H9 (cell line): ENCODE measurements around the gene SCAF4. TPM values are rescaled to one million over a fixed set of nuclear protein-coding genes. Genes with fewer than 3 reads are reported as not detected.

Experiments
- DNase-seq: peaks from one replicate; pipeline ENCODE4 v3.0.0-alpha.2; 2017
- H2AFZ ChIP-seq: one replicate; pipeline ENCODE4 v1.6.1; 2013; ENCODE audit warnings: mild to moderate bottlenecking, low read length, control low read depth, moderate library complexity
- H2AK5ac ChIP-seq: 2 replicates; pipeline ENCODE4 v1.6.1; 2013; ENCODE audit warnings: low read length, control low read depth, mixed read lengths; ENCODE audit not compliant: insufficient read length
- H2BK120ac ChIP-seq: one replicate; pipeline ENCODE4 v1.6.1; 2013; ENCODE audit warnings: low read depth, mild to moderate bottlenecking, low read length, control low read depth, inconsistent platforms; ENCODE audit not compliant: poor library complexity, severe bottlenecking
- H2BK12ac ChIP-seq: 2 replicates; pipeline ENCODE4 v1.6.1; 2013; ENCODE audit warnings: low read length, control low read depth, mixed read lengths, low read depth; ENCODE audit not compliant: insufficient read length
- H2BK15ac ChIP-seq: 2 replicates; pipeline ENCODE4 v1.6.1; 2013; ENCODE audit warnings: low read depth, low read length, control low read depth
- H2BK20ac ChIP-seq: one replicate; pipeline ENCODE4 v1.6.1; 2013; ENCODE audit warnings: low read depth, mild to moderate bottlenecking, low read length, control low read depth, inconsistent platforms; ENCODE audit not compliant: poor library complexity, severe bottlenecking
- H2BK5ac ChIP-seq: 2 replicates; pipeline ENCODE4 v1.6.1; 2013; ENCODE audit warnings: low read length, control low read depth, mixed read lengths; ENCODE audit not compliant: insufficient read length
- H3K14ac ChIP-seq: 2 replicates; pipeline ENCODE4 v1.6.1; 2013; ENCODE audit warnings: low read length, control low read depth; ENCODE audit not compliant: insufficient read depth
- H3K18ac ChIP-seq: 2 replicates; pipeline ENCODE4 v1.6.1; 2013; ENCODE audit warnings: low read depth, mild to moderate bottlenecking, mixed read lengths, low read length, control low read depth; ENCODE audit not compliant: insufficient read length
- H3K23ac ChIP-seq: 2 replicates; pipeline ENCODE4 v1.6.1; 2013; ENCODE audit warnings: low read length, control low read depth, mixed read lengths, low read depth; ENCODE audit not compliant: insufficient read length
- H3K23me2 ChIP-seq: 2 replicates; pipeline ENCODE4 v1.6.1; 2013; ENCODE audit warnings: low read depth, mild to moderate bottlenecking, mixed read lengths, low read length, control low read depth; ENCODE audit not compliant: insufficient read length, poor library complexity, severe bottlenecking
- H3K27ac ChIP-seq: 2 replicates; pipeline ENCODE4 v1.5.1; 2013; ENCODE audit warnings: low read length, control low read depth, mixed read lengths, low read depth; ENCODE audit not compliant: insufficient read length
- H3K27me3 ChIP-seq: 2 replicates; pipeline ENCODE4 v1.6.1; 2013; ENCODE audit warnings: low read length, control low read depth, inconsistent platforms; ENCODE audit not compliant: insufficient read depth
- H3K4ac ChIP-seq: 2 replicates; pipeline ENCODE4 v1.6.1; 2013; ENCODE audit warnings: low read depth, mild to moderate bottlenecking, control low read depth, inconsistent platforms, low read length, moderate library complexity
- H3K4me1 ChIP-seq: 2 replicates; pipeline ENCODE4 v1.6.1; 2013; ENCODE audit warnings: low read length, control low read depth, inconsistent platforms; ENCODE audit not compliant: insufficient read depth
- H3K4me2 ChIP-seq: 2 replicates; pipeline ENCODE4 v1.6.1; 2013; ENCODE audit warnings: low read length, control low read depth, mixed read lengths; ENCODE audit not compliant: insufficient read length, insufficient read depth
- H3K56ac ChIP-seq: 2 replicates; pipeline ENCODE4 v1.6.1; 2013; ENCODE audit warnings: low read depth, mild to moderate bottlenecking, mixed read lengths, low read length, control low read depth; ENCODE audit not compliant: insufficient read length
- H3K79me1 ChIP-seq: 2 replicates; pipeline ENCODE4 v1.6.1; 2013; ENCODE audit warnings: low read depth, mild to moderate bottlenecking, moderate library complexity, low read length, control low read depth, inconsistent platforms; ENCODE audit not compliant: insufficient read depth, poor library complexity, severe bottlenecking
- H3K79me2 ChIP-seq: 2 replicates; pipeline ENCODE4 v1.6.1; 2013; ENCODE audit warnings: low read length, control low read depth, inconsistent platforms; ENCODE audit not compliant: insufficient read depth
- H3K9ac ChIP-seq: 2 replicates; pipeline ENCODE4 v1.6.1; 2013; ENCODE audit warnings: low read length, control low read depth, mixed read lengths; ENCODE audit not compliant: insufficient read length; ENCODE audit errors: extremely low read depth
- H3K9me3 ChIP-seq: one replicate; pipeline ENCODE4 v1.6.1; 2013; ENCODE audit warnings: low read depth, low read length, inconsistent platforms; ENCODE audit not compliant: control insufficient read depth
- H3T11ph ChIP-seq: one replicate; pipeline ENCODE4 v1.6.1; 2013; ENCODE audit warnings: mild to moderate bottlenecking, low read length, control low read depth, inconsistent platforms
- H4K20me1 ChIP-seq: one replicate; pipeline ENCODE4 v1.6.1; 2013; ENCODE audit not compliant: control insufficient read depth, insufficient read length, insufficient read depth
- H4K5ac ChIP-seq: 2 replicates; pipeline ENCODE4 v1.6.1; 2013; ENCODE audit warnings: low read depth, mild to moderate bottlenecking, mixed read lengths, low read length, control low read depth; ENCODE audit not compliant: insufficient read length
- H4K8ac ChIP-seq: replicated peaks from 2 replicates; pipeline ENCODE4 v1.6.1; 2013; ENCODE audit warnings: low read length, control low read depth, mixed read lengths, low read depth; ENCODE audit not compliant: insufficient read length
- H4K91ac ChIP-seq: 2 replicates; pipeline ENCODE4 v1.6.1; 2013; ENCODE audit warnings: low read depth, mild to moderate bottlenecking, moderate library complexity, mixed read lengths, low read length, control low read depth; ENCODE audit not compliant: insufficient read length
- H3K27ac Mint-ChIP-seq, 3 experiments: 2 replicates in 2 of 3; 3 replicates in 1 of 3; pipeline ENCODE4 v1.8.0; 2020 to 2021; ENCODE audit warnings: mixed read lengths in 3 of 3, mild to moderate bottlenecking in 1 of 3, moderate library complexity in 1 of 3
- H3K27me3 Mint-ChIP-seq: 2 replicates; pipeline ENCODE4 v1.8.0; 2021; ENCODE audit warnings: low read depth, mild to moderate bottlenecking, moderate library complexity, mixed read lengths
- H3K36me3 Mint-ChIP-seq, 3 experiments: 2 replicates in 2 of 3; 3 replicates in 1 of 3; pipeline ENCODE4 v1.8.0; 2020 to 2021; ENCODE audit warnings: low read depth in 3 of 3, mixed read lengths in 3 of 3; ENCODE audit not compliant: insufficient read depth in 1 of 3
- H3K4me1 Mint-ChIP-seq, 2 experiments: 2 replicates each; pipeline ENCODE4 v1.8.0; 2020; ENCODE audit warnings: mixed read lengths in 2 of 2
- H3K4me3 Mint-ChIP-seq, 2 experiments: 2 replicates in 1 of 2; 3 replicates in 1 of 2; pipeline ENCODE4 v1.8.0; 2020 to 2021; ENCODE audit warnings: mild to moderate bottlenecking in 2 of 2, mixed read lengths in 2 of 2, moderate library complexity in 1 of 2
- H3K9me3 Mint-ChIP-seq, 2 experiments: 2 replicates in 1 of 2; 3 replicates in 1 of 2; pipeline ENCODE4 v1.8.0; 2020; ENCODE audit warnings: mild to moderate bottlenecking in 2 of 2, mixed read lengths in 2 of 2, moderate library complexity in 1 of 2
- CTCF ChIP-seq: fragments of 200-600 bp; sonication (generic); conservative IDR thresholded peaks from 3 replicates; pipeline ENCODE4 v1.8.0; 2021; ENCODE audit warnings: antibody characterized with exemption, mild to moderate bottlenecking
- WGBS: extraction: QIAGEN DNeasy Blood & Tissue Kit; methylation state at CpG from one replicate; pipeline ENCODE4 v1.1.7; 2013; ENCODE audit warnings: missing lambda C conversion rate, low lambda C conversion rate, mixed read lengths; ENCODE audit not compliant: insufficient read length; ENCODE audit errors: extremely low coverage; 5-methylcytosine and 5-hydroxymethylcytosine counted together
- total RNA-seq: library from RNA; stranded (reverse); gene quantifications from 2 replicates; pipeline ENCODE4 v1.2.1, GENCODE V29; 2021

The SCAF4 gene
- total RNA-seq, 1 experiment from 2014 or later = 76.8 TPM

GRCh38 chr21:31724552-31724951, 7.4 kb downstream of the SCAF4 start:
- Histone ChIP-seq H3K79me2 (peaks cover 76% of the 10 kb centered on the region), H3K4me2 (no peak overlapping the region), H4K91ac (no peak overlapping the region), H4K8ac (no peak overlapping the region), H2AK5ac (no peak overlapping the region), H2BK120ac (no peak overlapping the region), H3K27me3 (no peaks in the 10 kb centered on the region), H3K23ac (no peak overlapping the region), H3K14ac (no peak overlapping the region), H3K18ac (no peak overlapping the region), H3K79me1 (peaks cover 2% of the 10 kb centered on the region), H2BK5ac (no peak overlapping the region), H4K20me1 (no peaks in the 10 kb centered on the region), H2AFZ (no peak overlapping the region), H3K9ac (no peak overlapping the region), H2BK12ac (no peak overlapping the region), H2BK15ac (no peak overlapping the region), H3K4me1 (peaks cover 3% of the 10 kb centered on the region; the same call in 1 of the 2 replicates), H3K4ac (no peak overlapping the region), H3K9me3 (no peaks in the 10 kb centered on the region), H4K5ac (no peak overlapping the region), H3K27ac (no peak overlapping the region), H2BK20ac (no peak overlapping the region), H3T11ph (no peak overlapping the region), H3K23me2 (no peaks in the 10 kb centered on the region), H3K56ac (no peak overlapping the region)
- H3K27me3 Mint-ChIP-seq = no peaks in the 10 kb centered on the region
- no peak overlapping the region for H3K4me3 Mint-ChIP-seq
- no peak overlapping the region for H3K27ac Mint-ChIP-seq
- H3K4me1 Mint-ChIP-seq = peaks cover 38 to 40% of the 10 kb centered on the region in 2 experiments
- DNase-seq = no peak
- no peak for TF ChIP-seq CTCF
- no peaks in the 10 kb centered on the region for H3K9me3 Mint-ChIP-seq
- WGBS = no CpG with 5 or more reads among the region's 4 CpGs
- H3K36me3 Mint-ChIP-seq = peaks cover 9 to 12% (median 11%) of the 10 kb centered on the region in 3 experiments; a peak in 6 of 7 replicates
